Esophagus muscularis mucosa (tissue), 4 donors: ENCODE results near the gene NDUFAF5. TPM values are rescaled to one million over a fixed set of nuclear protein-coding genes. Genes with fewer than 3 reads are reported as not detected.

Source experiments
- DNase-seq: peaks from one replicate; pipeline ENCODE4 v3.0.0-alpha.2; 2017; ENCODE audit errors: extremely low spot score
- H3K27ac ChIP-seq, 4 donors: fragments of 200-600 bp; sonication (generic); replicated peaks in 1 of 4; 1 replicate in 3 of 4; 2 replicates in 1 of 4; pipeline ENCODE4 v1.5.1; 2016 to 2019; ENCODE audit warnings: mild to moderate bottlenecking in 1 of 4
- H3K27me3 ChIP-seq, 4 donors: fragments of 200-600 bp; sonication (generic); one replicate each; pipeline versions ENCODE4 v1.5.1 to v1.6.0; 2016 to 2019
- H3K36me3 ChIP-seq, 4 donors: fragments of 200-600 bp; sonication (generic); one replicate each; pipeline ENCODE4 v1.5.1; 2016 to 2019
- H3K4me1 ChIP-seq, 4 donors: fragments of 200-600 bp; sonication (generic); one replicate each; pipeline ENCODE4 v1.5.1; 2016 to 2019
- H3K4me3 ChIP-seq, 4 donors: fragments of 200-600 bp; sonication (generic); 1 replicate in 2 of 4; 2 replicates in 2 of 4; pipeline ENCODE4 v1.5.1; 2016 to 2019; ENCODE audit warnings: mild to moderate bottlenecking in 4 of 4, moderate library complexity in 1 of 4
- H3K9me3 ChIP-seq, 4 donors: fragments of 200-600 bp; sonication (generic); 1 replicate in 3 of 4; 2 replicates in 1 of 4; pipeline ENCODE4 v1.5.1; 2016 to 2019
- CTCF ChIP-seq, 3 experiments: fragments of 200-600 bp in 2 of 3; fragments of 450-650 bp in 1 of 3; sonication (generic) in 2 of 3; IDR thresholded peaks; one replicate each; pipeline ENCODE4 v1.5.1; 2017 to 2019; ENCODE audit warnings: antibody characterized with exemption in 3 of 3, mild to moderate bottlenecking in 2 of 3, moderate library complexity in 1 of 3
- EP300 ChIP-seq: sonication (generic); formaldehyde crosslinking; IDR thresholded peaks from one replicate; pipeline ENCODE4 v1.6.1; 2017; ENCODE audit warnings: antibody characterized with exemption
- POLR2A ChIP-seq: fragments of 450-650 bp; IDR thresholded peaks from one replicate; pipeline ENCODE4 v1.6.1; 2017; ENCODE audit warnings: antibody characterized with exemption, moderate library complexity, mild to moderate bottlenecking, low read depth
- POLR2AphosphoS5 ChIP-seq, 2 donors: sonication (generic); formaldehyde crosslinking; IDR thresholded peaks; one replicate each; pipeline ENCODE4 v1.6.1; 2017; ENCODE audit warnings: antibody characterized with exemption in 2 of 2
- whole genome bisulfite sequencing: methylation state at CpG from one replicate; pipeline ENCODE4 v1.1.5; 2018; 5-methylcytosine and 5-hydroxymethylcytosine counted together
- intact Hi-C: fragments of 100-400 bp; cut with DNase I; formaldehyde crosslinking; loops from one replicate; pipeline ENCODE4 v1.15.1; 2023
- total RNA-seq, 4 donors: library from RNA; depleted of rRNA; stranded (reverse); fragments of >200 nt; gene quantifications; one replicate each; pipeline versions ENCODE4 v1.1.0 to v1.2.1, GENCODE V29; 2016

NDUFAF5 gene
- total RNA-seq, 4 donors from 2014 or later, result 11.9 to 23.3 (median 19.1) TPM

- no peak for DNase-seq
- TF ChIP-seq EP300, result no peak
- peak; percentile 68 to 72 (median 71) for TF ChIP-seq CTCF (IDR thresholded peaks at IDR 0.05)
- H3K36me3 ChIP-seq, result peaks cover 9 to 38% (median 30%) of the 10 kb centered on the region in 4 donors
- H3K27me3 ChIP-seq, result no peaks in the 10 kb centered on the region
- no peak overlapping the region for H3K4me3 ChIP-seq
- 23% methylated on average over 5 of the region's 5 CpGs for WGBS
- peaks cover 0 to 5% (median 0%) of the 10 kb centered on the region in 4 donors for H3K9me3 ChIP-seq
- no peaks in the 10 kb centered on the region for H3K4me1 ChIP-seq
- peak overlapping the region in 1 of 4 donors; percentile 7 for H3K27ac ChIP-seq
- intact Hi-C loops, result loop anchor here (2.0 to 5.0 kb wide), 2 partner anchors 127 to 235 kb away; no protein-coding TSS in a partner anchor
These were observed 35.2 kb downstream of the NDUFAF5 start for GRCh38 chr20:13819885-13820645.

- Histone ChIP-seq H3K27ac (no peak overlapping the region), H3K4me3 (no peak overlapping the region), H3K36me3 (peaks cover 0 to 21% (median 16%) of the 10 kb centered on the region in 4 donors), H3K4me1 (peaks cover 0 to 6% (median 2%) of the 10 kb centered on the region in 4 donors), H3K9me3 (peaks cover 0 to 5% (median 0%) of the 10 kb centered on the region in 4 donors), H3K27me3 (no peaks in the 10 kb centered on the region)
- intact Hi-C loops, result loop anchor here (2.0 to 5.0 kb wide), 2 partner anchors 125 to 233 kb away; no protein-coding TSS in a partner anchor
- 87% methylated on average over 7 of the region's 7 CpGs for WGBS
- DNase-seq, result no peak
- TF ChIP-seq POLR2A (no peak), POLR2AphosphoS5 (IDR thresholded peaks at IDR 0.05) (no peak), CTCF (IDR thresholded peaks at IDR 0.05) (no peak), EP300 (no peak)
These were observed 37.0 kb downstream of the NDUFAF5 start for GRCh38 chr20:13821876-13822275.

GRCh38 chr20:13822459-13822858 lies 37.6 kb downstream of the NDUFAF5 start:
- no peak for TF ChIP-seq POLR2A
- no peak for TF ChIP-seq POLR2AphosphoS5 (IDR thresholded peaks at IDR 0.05)
- TF ChIP-seq CTCF (IDR thresholded peaks at IDR 0.05), result no peak
- TF ChIP-seq EP300, result no peak
- peaks cover 0 to 15% (median 11%) of the 10 kb centered on the region in 4 donors for H3K36me3 ChIP-seq
- intact Hi-C loops, result loop anchor here (5.0 kb wide), 1 partner anchor 125 kb away; no protein-coding TSS in a partner anchor
- WGBS, result 88% methylated on average over 2 of the region's 2 CpGs
- no peak overlapping the region for H3K27ac ChIP-seq
- DNase-seq, result no peak
- H3K4me3 ChIP-seq, result no peak overlapping the region
- H3K9me3 ChIP-seq, result peaks cover 0 to 5% (median 0%) of the 10 kb centered on the region in 4 donors
- H3K4me1 ChIP-seq, result peaks cover 0 to 6% (median 2%) of the 10 kb centered on the region in 4 donors
- H3K27me3 ChIP-seq, result no peaks in the 10 kb centered on the region

- Histone ChIP-seq H3K27me3 (no peaks in the 10 kb centered on the region), H3K4me3 (no peak overlapping the region), H3K36me3 (no peaks in the 10 kb centered on the region), H3K9me3 (peaks cover 0 to 5% (median 0%) of the 10 kb centered on the region in 4 donors), H3K27ac (no peak overlapping the region), H3K4me1 (peaks cover 0 to 6% (median 2%) of the 10 kb centered on the region in 4 donors)
- no peak for DNase-seq
- no peak for TF ChIP-seq POLR2AphosphoS5 (IDR thresholded peaks at IDR 0.05)
- no peak for TF ChIP-seq EP300
- TF ChIP-seq CTCF (IDR thresholded peaks at IDR 0.05), result no peak
- no peak for TF ChIP-seq POLR2A
- WGBS, result 98% methylated on average over 3 of the region's 3 CpGs
- intact Hi-C loops, result loop anchor here (5.0 kb wide), 1 partner anchor 123 kb away; no protein-coding TSS in a partner anchor
These were observed 39.6 kb downstream of the NDUFAF5 start for GRCh38 chr20:13824459-13824858.
